Ishikawa (cell line): ENCODE measurements around the gene C14orf132.

ENCODE experiments used
- CEBPB ChIP-seq: IDR thresholded peaks from 2 replicates; pipeline ENCODE4 v1.6.1; 2012
- TF ChIP-seq, protein P1 (sequence below): IDR thresholded peaks from 2 replicates; pipeline ENCODE4 v1.6.1; 2012
- TF ChIP-seq, protein P2 (sequence below): IDR thresholded peaks from 2 replicates; pipeline ENCODE4 v1.6.1; 2012

DNA sequence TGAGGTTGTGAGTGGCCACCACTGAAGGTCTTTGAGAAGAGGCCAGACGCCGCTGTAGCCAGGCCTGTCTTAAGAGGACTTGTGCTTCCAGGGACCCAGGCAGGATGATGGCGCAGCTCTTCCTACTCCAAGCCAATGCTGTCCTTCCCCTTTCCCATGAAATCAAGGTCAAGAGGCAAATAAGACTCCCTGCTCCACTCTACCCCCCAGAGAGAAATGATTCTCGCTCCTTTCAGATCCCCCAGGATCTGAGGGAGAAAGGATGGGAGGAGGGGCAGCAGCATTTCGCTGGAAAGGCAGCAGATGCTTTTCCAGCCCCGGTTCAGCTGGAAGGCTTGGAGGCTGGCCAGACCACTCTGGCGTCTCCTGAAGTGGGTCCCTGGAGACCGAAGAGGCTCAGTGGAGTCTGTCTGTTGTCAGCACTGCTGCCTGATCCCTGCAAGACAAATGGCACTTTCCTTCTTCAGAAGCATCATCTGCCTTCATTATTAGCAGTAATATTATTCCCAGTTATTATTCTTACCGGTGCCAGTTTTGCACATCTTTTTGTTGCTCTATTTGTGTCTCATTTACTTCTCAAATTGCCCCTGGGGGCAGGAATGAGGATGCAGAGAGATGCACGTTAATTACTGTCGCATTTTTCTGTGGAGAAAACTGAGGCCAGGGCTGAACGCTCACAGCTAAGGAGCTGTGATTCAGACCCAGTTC lies 51.4 kb downstream of the C14orf132 start:
- TF ChIP-seq, protein P1, sequence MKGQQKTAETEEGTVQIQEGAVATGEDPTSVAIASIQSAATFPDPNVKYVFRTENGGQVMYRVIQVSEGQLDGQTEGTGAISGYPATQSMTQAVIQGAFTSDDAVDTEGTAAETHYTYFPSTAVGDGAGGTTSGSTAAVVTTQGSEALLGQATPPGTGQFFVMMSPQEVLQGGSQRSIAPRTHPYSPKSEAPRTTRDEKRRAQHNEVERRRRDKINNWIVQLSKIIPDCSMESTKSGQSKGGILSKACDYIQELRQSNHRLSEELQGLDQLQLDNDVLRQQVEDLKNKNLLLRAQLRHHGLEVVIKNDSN: no peak
- no peak for TF ChIP-seq CEBPB
- TF ChIP-seq, protein P2, sequence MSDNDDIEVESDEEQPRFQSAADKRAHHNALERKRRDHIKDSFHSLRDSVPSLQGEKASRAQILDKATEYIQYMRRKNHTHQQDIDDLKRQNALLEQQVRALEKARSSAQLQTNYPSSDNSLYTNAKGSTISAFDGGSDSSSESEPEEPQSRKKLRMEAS: no peak
